ENCODE data around the gene TMEM42. TPM values are rescaled to one million over a fixed set of nuclear protein-coding genes. Genes with fewer than 3 reads are reported as not detected.

Gene TMEM42
- total RNA-seq, 2 donors from 2014 or later: 7.4 to 10.4 TPM

DNA sequence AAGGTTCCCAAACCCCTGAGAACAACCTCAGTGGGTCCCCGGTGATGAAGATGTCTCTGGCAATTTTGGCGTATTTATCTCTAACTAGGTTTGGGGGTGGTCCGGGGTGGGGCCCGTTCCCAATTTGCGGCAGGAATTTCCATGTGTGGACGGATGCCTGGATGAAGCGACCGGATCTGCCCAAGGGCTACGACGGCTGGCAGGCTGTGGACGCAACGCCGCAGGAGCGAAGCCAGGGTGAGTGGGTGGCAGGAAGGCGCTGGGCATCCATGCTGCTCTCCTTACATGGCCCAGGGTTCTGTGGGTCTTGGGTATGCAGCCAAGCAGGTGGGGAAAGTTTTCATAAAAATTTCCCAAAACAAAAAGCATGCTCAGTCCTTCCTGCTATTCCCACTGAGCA is 42.0 kb downstream of the TMEM42 start:
- ATAC-seq (no peak), DNase-seq (no peak)
- intact Hi-C loops (cut with DNase I): no loop called here

DNA sequence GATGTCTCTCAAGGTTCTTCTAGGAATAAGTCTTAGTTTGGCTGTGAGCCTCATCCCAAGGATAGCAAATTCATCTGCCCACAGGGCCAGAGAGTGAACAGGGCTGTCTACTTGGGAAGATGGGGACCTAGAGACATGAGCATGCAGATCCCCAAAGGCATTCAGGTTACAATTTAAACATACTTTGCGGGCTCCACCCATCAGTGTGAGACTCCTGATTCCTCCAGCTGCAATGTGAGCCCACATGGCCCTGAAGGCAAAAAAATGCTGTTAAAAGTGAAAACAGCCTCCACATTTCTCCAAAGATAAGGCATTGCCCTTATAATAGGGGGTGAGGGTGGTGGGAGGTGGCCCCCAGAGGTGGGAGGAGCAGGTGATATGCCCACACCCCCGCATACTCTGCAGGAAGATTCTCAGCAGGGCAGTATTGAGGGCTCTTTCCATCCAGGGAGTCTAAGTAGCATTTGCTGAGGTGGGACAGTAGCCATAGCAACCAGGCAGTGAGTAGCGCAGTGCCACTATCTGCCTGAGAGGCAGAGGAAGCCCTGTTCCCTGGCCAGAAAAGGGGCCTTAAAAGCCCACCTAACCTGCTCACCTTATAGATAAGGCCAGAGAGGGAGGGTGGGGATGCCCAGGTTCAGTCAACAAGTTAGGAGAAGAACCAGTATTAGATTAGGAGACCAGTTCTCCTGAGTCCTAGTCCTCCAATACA is 43.9 kb downstream of the TMEM42 start:
- ATAC-seq (no peak), DNase-seq (no peak)
- intact Hi-C loops (cut with DNase I): no loop called here

DNA sequence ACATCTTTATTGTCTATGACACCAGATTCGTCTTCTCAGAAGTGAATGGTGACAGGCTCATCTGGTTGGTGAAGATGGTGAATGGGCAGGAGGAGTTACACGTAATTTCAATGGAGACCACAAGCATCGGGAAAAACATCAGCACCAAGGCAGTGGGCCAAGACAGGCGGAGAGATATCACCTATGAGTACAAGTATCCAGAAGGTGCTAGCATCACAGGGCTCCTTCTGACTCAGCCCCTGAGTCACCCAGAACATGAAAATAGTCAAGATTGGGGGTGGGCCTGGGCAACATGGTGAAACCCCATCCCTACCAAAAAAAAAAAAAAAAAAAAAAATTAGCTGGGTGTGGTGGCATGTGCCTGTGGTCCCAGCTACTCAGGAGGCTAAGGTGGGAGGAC is 45.3 kb downstream of the TMEM42 start:
- DNase-seq (no peak), ATAC-seq (no peak)
- intact Hi-C loops (cut with DNase I): no loop called here

DNA sequence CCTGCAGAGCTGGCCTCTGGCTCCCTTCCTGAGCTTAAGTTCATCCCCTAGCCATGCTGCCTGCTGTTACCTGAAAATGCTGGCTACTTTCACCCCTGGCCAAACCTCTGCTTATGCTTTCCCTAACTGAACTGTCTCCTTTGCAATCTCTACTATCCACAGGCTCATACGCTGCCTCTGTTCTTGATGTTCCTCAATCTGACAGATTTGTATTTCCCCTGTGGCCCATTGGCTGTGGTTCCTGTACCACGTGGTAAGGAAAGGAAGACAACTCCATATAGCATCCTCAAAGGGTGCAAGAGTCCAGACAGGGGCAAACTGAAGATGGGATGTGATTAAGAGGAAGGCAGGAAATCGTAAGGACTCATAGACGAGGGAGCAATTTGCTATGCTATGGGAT is 45.9 kb downstream of the TMEM42 start:
- ATAC-seq (no peak), DNase-seq (no peak)
- intact Hi-C loops (cut with DNase I): no loop called here

DNA sequence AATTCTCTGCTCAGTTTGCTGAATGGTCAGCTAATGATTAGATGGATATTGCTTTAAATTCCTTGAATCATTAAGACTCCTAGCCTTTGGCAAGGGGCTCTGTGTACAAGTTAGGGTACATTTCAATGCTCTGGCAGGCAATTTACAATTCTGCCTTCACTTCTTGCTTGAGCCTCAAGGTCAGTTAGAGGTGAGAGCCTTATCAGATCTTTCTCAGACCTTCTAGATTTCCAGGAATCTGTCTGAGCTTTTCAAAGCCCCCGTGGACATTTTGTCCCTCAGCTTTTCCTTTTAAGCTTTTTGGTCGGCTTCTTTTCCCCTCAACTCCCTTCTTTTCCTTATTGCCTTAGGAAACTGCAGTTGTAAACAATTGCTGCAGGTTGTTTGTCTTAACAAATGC is 47.4 kb downstream of the TMEM42 start:
- intact Hi-C loops (cut with DNase I): no loop called here
- DNase-seq: no peak
- no peak for ATAC-seq

DNA sequence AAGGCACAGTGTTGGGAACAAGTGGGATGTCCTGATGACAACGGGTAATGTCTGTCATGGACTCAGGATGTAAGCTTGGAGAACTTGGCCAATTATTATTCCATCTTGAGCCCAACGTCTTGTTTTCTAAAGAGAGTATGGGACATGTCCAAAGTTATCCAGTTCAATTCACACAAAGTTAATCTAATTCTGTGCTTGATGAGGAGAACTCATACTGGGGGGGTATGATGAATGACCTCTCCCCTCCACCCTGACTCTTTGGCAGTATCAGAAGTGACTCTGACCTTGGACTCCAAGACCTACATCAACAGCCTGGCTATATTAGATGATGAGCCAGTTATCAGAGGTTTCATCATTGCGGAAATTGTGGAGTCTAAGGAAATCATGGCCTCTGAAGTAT is 49.0 kb downstream of the TMEM42 start:
- DNase-seq: no peak
- ATAC-seq: no peak
- intact Hi-C loops (cut with DNase I): no loop called here

DNA sequence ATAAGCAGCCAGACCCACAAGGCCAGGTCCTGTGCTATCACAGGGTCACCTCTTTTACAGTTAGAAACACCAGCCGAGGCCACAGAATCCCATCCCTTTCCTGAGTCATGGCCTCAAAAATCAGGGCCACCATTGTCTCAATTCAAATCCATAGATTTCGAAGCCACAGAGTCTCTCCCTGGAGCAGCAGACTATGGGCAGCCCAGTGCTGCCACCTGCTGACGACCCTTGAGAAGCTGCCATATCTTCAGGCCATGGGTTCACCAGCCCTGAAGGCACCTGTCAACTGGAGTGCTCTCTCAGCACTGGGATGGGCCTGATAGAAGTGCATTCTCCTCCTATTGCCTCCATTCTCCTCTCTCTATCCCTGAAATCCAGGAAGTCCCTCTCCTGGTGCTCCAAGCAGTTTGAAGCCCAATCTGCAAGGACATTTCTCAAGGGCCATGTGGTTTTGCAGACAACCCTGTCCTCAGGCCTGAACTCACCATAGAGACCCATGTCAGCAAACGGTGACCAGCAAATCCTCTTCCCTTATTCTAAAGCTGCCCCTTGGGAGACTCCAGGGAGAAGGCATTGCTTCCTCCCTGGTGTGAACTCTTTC is 52.3 kb downstream of the TMEM42 start:
- DNase-seq (peak; percentile 74), ATAC-seq (peak; percentile 66 to 80)
- intact Hi-C loops (cut with DNase I): loop anchor here in 1 of 2 donors (2.0 kb wide), 1 partner anchor 381 kb away; no protein-coding TSS in a partner anchor

DNA sequence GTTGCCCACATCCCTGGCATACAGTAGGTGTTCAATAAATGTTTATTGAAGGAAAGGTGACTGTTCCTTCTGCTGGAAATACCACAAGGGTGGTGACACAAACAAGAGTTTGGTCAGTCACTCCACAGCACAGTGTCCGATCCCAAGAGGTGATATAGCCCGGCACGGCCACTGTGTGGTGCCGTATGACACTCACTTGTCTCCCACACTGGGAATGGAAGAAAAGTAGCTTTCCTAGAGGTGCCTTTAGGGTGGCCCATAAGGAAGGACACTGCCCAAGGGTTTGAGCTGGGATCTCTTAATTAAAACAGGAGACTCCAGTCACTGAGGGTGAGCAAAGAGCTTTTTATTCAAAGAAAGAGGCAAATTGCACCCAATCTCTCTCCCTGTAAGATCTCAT is 53.2 kb downstream of the TMEM42 start:
- intact Hi-C loops (cut with DNase I): loop anchor here in 1 of 2 donors (2.0 kb wide), 1 partner anchor 382 kb away; no protein-coding TSS in a partner anchor
- ATAC-seq: peak in 1 of 2 donors; percentile 16
- no peak for DNase-seq

Other genes starting within 250 kb of the TMEM42 start
- 10 to 100 TPM; 10.7 to 13.1 TPM for gene ZNF197, start 236.9 kb upstream of the TMEM42 start, total RNA-seq
- gene ZNF35, start 213.2 kb upstream of the TMEM42 start, total RNA-seq: 10 to 100 TPM in 1 of 2 donors, 1 to 10 TPM in 1; 4.9 to 13.5 TPM
- gene ZNF502, start 149.3 kb upstream of the TMEM42 start, total RNA-seq: 1 to 10 TPM; 3.4 to 4.4 TPM
- 1 to 10 TPM; 4.0 to 5.0 TPM for gene ZNF501, start 132.3 kb upstream of the TMEM42 start, total RNA-seq
- gene KIAA1143, start 100.3 kb upstream of the TMEM42 start, total RNA-seq: 10 to 100 TPM; 26.2 to 27.0 TPM
- gene KIF15, start 100.1 kb upstream of the TMEM42 start, total RNA-seq: 1 to 10 TPM in 1 of 2 donors, under 1 TPM in 1; 0.34 to 1.4 TPM
- gene TGM4, start 12.7 kb downstream of the TMEM42 start, total RNA-seq: not detected
- gene ZDHHC3, start 114.3 kb downstream of the TMEM42 start, total RNA-seq: 10 to 100 TPM; 42.7 to 45.5 TPM
- gene EXOSC7, start 114.3 kb downstream of the TMEM42 start, total RNA-seq: 10 to 100 TPM; 21.0 to 32.1 TPM
- gene CLEC3B, start 164.4 kb downstream of the TMEM42 start, total RNA-seq: 100 to 1,000 TPM; 107 to 132 TPM

Data from left cardiac atrium (tissue), 4 donors.